Measurements from ENCODE around the gene TMSB4X.
"Not testable (repeated sequence)": the region's sequence is repeated elsewhere in the genome, so short reads cannot be mapped to it uniquely, and the experiment has no call there.

The TMSB4X gene

GRCh38 chrX:12974796-12975669, at the start of gene TMSB4X:
TSS of gene TMSB4X (plus strand) at chrX:12975110.
- DNase-seq = peak; percentile 71

- DNase-seq = no peak
These were observed 45.2 kb upstream of the TMSB4X start for GRCh38 chrX:12929701-12930100.

DNA sequence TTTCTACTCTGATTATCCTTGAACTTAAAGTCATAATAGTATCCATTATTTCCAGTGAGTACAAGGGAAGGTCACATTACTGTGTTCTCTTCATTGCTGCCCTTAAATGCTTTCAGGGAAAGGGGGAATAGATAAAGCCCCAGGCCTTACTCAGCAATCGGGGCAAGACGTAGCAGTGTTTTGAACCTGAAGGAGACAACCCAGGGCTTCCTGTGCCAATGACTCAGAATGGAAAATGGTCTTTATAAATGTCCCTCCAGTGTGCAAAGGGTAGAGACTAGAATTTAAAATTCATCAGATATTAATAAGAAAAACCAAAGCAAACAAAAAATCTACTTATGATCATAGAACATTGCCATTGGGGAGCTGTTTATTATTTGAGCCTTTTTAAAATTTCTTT, 44.8 kb upstream of the TMSB4X start:
- DNase-seq = no peak

DNA sequence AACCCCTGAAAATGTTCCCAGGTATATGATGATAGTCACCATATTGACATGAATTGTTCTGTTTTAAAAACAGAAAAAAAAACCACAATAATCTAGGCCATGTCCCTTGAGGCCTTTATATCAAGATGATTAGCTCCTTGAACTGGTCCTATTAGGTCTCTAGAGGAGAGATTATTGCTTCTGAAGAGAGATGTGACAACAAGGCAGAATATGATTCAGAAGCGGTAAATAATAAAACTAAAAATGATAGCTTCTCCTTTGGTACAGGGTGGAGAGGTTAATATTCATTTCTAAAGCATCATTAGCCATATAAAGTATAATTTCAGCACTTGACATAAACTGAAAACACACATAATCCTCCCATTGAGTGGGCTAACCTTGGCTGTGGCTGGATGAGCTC, 42.7 kb upstream of the TMSB4X start:
- DNase-seq = no peak

- DNase-seq = no peak
These were observed 40.1 kb upstream of the TMSB4X start for GRCh38 chrX:12934850-12935249.

DNA sequence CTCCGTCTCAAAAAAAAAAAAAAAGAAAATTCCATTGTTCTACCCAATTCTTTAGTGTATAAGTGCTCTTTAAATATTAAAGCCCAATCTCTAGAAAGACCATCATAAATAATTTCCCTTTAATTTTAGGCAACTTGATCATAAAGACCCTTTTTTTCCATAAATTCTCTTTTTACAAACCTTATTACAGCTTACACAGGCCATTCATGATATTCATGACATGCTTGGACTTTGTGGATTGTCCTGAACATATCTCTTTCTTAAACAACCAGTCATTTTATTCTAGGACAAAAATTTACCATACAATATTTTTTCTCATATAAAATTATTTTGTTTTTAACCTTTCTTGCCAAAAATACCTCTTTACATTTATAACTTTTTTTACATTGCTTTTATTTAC, 38.0 kb upstream of the TMSB4X start:
- DNase-seq = no peak

DNA sequence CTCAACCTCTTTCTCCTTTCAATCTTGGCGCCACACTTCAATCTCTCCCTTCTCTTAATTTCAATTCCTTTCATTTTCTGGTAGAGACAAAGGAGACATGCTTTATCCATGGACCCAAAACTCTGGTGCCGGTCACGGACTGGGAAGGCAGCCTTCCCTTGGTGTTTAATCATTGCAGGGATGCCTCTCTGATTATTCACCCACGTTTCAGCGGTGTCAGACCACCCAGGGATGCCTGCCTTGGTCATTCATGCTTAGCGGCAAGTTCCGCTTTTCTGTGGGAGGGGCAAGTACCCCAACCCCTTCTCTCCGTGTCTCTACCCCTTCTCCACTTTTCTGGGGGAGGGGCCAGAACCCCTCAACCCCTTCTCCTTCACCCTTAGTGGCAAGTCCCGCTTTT, 34.4 kb upstream of the TMSB4X start:
- not testable (repeated sequence) for DNase-seq

DNA sequence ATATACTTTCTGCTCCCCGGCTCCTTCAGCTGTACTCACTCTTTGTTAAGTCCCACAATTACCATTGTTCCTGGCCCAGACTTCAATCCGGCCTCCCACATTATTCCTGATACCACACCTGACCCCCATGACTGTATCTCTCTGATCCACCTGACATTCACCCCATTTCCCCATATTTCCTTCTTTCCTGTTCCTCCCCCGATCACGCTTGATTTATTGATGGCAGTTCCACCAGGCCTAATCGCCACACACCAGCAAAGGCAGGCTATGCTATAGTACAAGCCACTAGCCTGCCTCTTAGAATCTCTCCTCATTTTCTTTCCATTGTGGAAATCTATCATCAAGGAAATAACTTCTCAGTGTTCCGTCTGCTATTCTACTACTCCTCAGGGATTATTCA, 31.3 kb upstream of the TMSB4X start:
- not testable (repeated sequence) for DNase-seq

- not testable (repeated sequence) for DNase-seq
These were observed 30.5 kb upstream of the TMSB4X start for GRCh38 chrX:12944452-12944851.

DNA sequence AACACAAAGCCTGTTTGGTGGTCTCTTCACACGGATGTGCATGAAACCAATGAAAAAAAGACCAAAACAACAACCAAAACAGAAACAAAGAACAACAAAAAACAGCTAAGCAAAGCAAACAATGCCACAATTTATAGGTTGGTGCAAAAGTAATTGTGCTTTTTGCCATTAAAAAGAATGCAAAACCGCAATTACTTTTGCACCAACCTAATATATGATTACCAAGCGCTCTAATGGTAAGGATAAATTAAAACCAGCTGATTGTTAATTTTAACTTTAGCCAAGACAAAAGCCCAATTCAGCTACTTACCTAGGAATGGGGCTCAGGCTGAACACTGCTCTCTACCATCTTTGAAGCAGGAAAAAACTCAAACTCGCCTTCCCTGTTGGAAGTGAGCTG, 29.4 kb upstream of the TMSB4X start:
- no peak for DNase-seq

- DNase-seq = no peak
These were observed 28.5 kb upstream of the TMSB4X start for GRCh38 chrX:12946406-12946805.

DNA sequence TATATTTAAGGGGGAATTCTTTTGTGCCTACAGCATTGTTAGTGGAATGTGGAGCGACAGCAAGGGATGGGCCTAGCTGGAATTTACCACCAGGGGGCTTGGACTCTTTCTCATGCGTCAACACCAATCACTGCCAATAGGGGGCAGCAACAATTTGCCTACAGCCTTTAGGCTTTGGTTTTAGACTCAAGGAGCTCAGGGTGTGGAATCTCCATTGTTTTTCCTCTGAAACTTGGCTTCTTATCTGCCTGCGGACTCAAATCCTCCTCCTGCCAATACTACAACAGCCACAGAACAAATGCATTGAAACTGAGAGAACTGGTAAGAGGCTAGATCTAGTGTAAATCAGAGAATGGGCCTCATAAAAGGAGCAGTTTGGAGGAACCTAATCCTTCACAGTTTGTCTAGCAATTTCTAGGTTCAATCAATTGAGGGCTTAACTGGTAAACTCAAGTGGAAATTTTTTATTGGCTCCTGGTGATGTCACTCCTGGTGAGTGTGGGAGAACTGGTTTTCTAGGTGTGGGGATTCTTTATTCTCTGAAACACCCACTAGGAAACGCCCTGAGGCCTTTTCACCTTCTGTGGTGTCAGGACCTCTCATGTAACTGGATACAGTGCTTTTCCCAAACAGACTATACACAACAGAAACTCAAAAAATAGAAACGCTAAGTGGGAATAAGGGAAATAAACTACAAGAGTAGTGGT, 27.9 kb upstream of the TMSB4X start:
- DNase-seq = peak; percentile 46

GRCh38 chrX:12947545-12948235, 27.2 kb upstream of the TMSB4X start:
- no peak for DNase-seq

GRCh38 chrX:12948495-12948894, 26.4 kb upstream of the TMSB4X start:
- DNase-seq = no peak

DNA sequence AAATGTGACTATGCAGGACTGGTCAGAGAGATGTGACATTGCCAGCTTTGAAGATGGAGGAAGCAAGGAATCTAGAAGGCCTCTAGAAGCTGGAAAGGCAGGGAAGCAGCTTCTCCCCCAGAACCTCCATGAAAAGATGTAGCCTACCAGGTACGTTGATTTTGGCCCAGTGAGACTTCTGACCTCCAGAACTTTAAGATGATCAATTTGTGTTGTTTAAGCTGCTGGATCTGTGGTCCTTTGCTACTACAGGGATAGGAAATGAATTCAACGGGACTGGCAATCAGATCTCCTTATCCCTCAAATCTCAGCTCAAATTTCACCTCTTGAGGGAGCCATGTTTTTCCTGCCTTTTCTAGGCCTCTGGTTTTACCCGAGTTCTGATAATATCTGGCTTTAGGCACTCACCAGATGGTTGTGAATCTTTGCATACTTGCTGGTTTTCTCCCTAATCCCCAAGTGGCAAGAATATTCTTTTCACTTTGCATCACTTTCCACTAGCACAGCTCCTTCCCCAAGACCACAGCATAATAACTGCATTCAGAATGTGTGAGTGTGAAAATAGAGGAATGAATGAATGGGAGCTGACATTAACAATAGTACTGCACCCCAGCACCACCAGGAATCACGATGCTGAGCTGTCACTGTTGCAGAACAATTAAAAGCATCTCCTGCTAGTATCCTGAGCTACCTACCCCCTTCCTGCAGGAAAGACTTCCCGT, 25.5 kb upstream of the TMSB4X start:
- no peak for DNase-seq

GRCh38 chrX:12949927-12950656, 24.8 kb upstream of the TMSB4X start:
- no peak for DNase-seq

DNA sequence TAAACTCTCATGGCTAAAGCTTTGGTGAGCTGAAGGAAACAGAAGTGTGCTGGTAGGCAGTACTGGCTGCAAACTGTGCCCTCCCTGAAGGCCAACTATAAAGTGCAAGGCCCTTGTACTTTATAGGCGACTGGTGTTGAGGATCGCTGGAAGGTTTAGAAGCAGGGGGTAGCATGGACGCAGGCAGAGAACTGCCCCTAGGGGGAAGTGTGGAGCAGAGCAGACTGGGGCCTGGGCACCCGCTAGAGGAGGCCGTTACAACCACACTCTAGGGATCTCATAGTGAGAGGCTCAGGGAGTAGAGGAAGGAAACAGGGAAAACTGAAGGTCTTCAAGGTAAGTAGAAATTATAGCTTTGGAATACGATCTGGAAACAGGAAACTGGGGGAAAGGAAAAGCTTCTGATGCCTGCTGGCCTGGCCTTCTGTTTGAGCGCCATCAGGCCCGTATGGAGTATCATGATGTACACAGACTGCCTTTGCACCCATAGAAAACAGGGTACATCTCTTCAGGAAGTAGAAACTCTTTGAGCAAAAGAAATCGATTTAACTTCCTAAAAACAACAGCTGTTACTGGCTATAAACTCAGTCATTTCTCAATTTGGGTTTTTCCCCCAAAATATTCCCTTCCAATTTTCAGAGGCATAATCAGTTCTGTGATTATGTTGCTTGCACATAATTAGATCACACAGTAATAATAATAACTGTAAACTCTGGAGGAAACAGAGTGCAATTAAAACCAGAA, 23.9 kb upstream of the TMSB4X start:
- DNase-seq = no peak

DNA sequence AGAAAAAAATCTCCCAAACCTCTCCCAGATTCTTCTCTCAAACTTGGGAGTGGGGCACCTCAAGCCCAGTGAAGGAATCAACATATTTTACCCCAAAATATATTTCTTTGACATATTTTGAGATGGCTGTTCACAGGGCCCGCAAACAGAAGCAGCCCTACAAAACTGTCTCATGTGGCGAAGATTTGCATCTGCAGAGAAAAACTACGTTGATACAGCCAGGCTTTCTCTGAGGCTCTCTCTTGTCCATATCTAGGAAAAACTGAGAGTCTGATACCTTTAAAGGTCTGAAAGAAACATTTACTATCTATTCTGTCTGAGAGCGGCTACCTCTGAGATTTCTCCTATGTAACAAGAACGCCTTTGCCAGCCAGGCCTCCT, 23.3 kb upstream of the TMSB4X start:
- DNase-seq = no peak

DNA sequence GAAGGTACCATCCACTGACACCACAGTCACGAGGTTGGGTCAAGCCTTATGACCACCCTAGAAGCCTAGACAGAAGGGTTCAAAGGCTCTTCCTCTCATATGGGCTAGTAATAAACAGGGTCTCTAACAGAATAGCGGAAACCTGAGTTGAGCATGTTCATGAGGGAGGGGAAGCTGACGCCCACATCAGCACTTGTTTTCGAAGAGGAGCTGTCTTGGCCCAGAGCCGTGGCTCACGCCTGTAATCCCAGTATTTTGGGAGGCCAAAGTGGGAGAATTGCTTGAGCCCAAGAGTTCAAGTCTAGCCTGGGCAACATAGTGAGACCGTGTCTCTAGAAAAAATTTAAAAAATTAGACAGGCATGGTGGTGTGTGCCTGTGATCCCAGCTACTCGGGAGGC, 21.5 kb upstream of the TMSB4X start:
- DNase-seq = no peak

DNA sequence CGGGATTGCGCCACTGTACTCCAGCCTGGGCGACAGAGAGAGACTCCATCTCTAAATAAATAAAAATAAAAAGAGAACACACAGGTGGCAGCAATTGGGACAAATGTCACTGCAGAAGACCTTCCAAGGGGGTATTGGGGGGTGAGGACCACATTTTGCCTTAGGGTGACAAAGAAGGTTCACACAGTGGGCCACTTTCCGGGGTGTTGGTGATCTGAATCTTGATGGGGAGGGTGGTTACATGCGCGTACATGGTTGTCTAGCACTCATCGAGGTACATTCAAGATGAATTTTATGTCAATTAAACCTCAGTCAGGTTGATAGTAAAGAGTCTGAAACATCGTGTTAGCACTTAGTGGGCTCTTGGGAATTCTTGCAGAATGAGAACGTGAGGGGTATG, 20.5 kb upstream of the TMSB4X start:
- DNase-seq = no peak

- DNase-seq = no peak
These were observed 19.9 kb upstream of the TMSB4X start for GRCh38 chrX:12954981-12955380.
